B cell (primary cell): ENCODE data around the gene TMEM161B.

ENCODE experiments used
- CTCF ChIP-seq: fragments of 200-600 bp; IDR thresholded peaks from one replicate; pipeline ENCODE4 v1.8.0; 2022; ENCODE audit warnings: antibody characterized with exemption, mild to moderate bottlenecking
- EZH2 ChIP-seq: IDR thresholded peaks from 2 replicates; pipeline ENCODE4 v1.6.1; 2012; ENCODE audit warnings: borderline replicate concordance, low read depth, mild to moderate bottlenecking, moderate library complexity, low read length; ENCODE audit not compliant: insufficient read depth, poor library complexity, severe bottlenecking

- TF ChIP-seq EZH2, result no peak
- TF ChIP-seq CTCF, result no peak
Measured at GRCh38 chr5:88172847-88173758, 95.5 kb downstream of the TMEM161B start.
